IMR-90 (cell line): ENCODE results near the gene POM121L2. TPM values are rescaled to one million over a fixed set of nuclear protein-coding genes. Genes with fewer than 3 reads are reported as not detected.

ENCODE experiments used
- ATAC-seq: fragments of 200-7000 bp; cut with Tn5 transposase; 2 replicates; pipeline ENCODE4 v1.9.1; 2020; ENCODE audit warnings: low read depth, mild to moderate bottlenecking, moderate library complexity
- BruUV-seq: library from RNA; stranded (reverse); fragments of 400-500 nt; replicated peaks from 2 replicates; lab custom pipeline; 2021; lab: Mats Ljungman, UMichigan
- CTCF ChIA-PET: fragments of 300-600 bp; formaldehyde crosslinking; extraction: SDS; loops from one replicate; lab custom pipeline; 2021; ENCODE audit warnings: antibody characterized with exemption; lab: Yijun Ruan, JAX
- POLR2A ChIA-PET: fragments of 300-600 bp; sonication (Branson Sonifier 250); formaldehyde crosslinking; loops from one replicate; lab custom pipeline; 2022; ENCODE audit warnings: antibody characterized with exemption; ENCODE audit not compliant: unreplicated experiment; lab: Charles Lee
- DNase-seq: peaks from one replicate; pipeline ENCODE4 v3.0.0; 2013
- H2AFZ ChIP-seq: replicated peaks from 2 replicates; pipeline ENCODE3; 2013; ENCODE audit warnings: low read length, mild to moderate bottlenecking; ENCODE audit not compliant: poor library complexity
- H2AK5ac ChIP-seq: 2 replicates; pipeline ENCODE4 v1.6.1; 2013; ENCODE audit warnings: low read depth, low read length, inconsistent platforms
- H2AK9ac ChIP-seq: replicated peaks from 2 replicates; pipeline ENCODE3; 2013; ENCODE audit warnings: mild to moderate bottlenecking, low read depth, low read length, moderate library complexity; ENCODE audit not compliant: poor library complexity
- H2BK120ac ChIP-seq: 2 replicates; pipeline ENCODE4 v1.6.1; 2013; ENCODE audit warnings: low read depth, low read length, inconsistent platforms
- H2BK15ac ChIP-seq: 3 replicates; pipeline ENCODE4 v1.6.1; 2013; ENCODE audit warnings: low read depth, low read length, inconsistent platforms
- H2BK20ac ChIP-seq: 2 replicates; pipeline ENCODE4 v1.6.1; 2013; ENCODE audit warnings: low read depth, mild to moderate bottlenecking, inconsistent platforms, low read length, moderate library complexity
- H2BK5ac ChIP-seq: 2 replicates; pipeline ENCODE4 v1.6.1; 2013; ENCODE audit warnings: mild to moderate bottlenecking, low read depth, low read length, inconsistent platforms; ENCODE audit not compliant: poor library complexity, severe bottlenecking
- H3K14ac ChIP-seq: replicated peaks from 2 replicates; pipeline ENCODE4 v1.6.1; 2013; ENCODE audit warnings: low read depth, low read length, inconsistent platforms
- H3K18ac ChIP-seq: 2 replicates; pipeline ENCODE4 v1.6.1; 2013; ENCODE audit warnings: low read depth, low read length, control low read depth
- H3K23ac ChIP-seq: 2 replicates; pipeline ENCODE4 v1.6.1; 2013; ENCODE audit warnings: low read depth, low read length, inconsistent platforms
- H3K27ac ChIP-seq: 2 replicates; pipeline ENCODE4 v1.5.1; 2013; ENCODE audit warnings: mild to moderate bottlenecking, control low read depth, low read length; ENCODE audit not compliant: insufficient read depth
- H3K27me3 ChIP-seq: 2 replicates; pipeline ENCODE4 v1.6.1; 2013; ENCODE audit warnings: low read length; ENCODE audit not compliant: control insufficient read depth, insufficient read depth
- H3K36me3 ChIP-seq: 2 replicates; pipeline ENCODE4 v1.6.1; 2013; ENCODE audit warnings: low read length, mixed read lengths; ENCODE audit not compliant: control insufficient read depth, insufficient read depth
- H3K4ac ChIP-seq: 2 replicates; pipeline ENCODE4 v1.6.1; 2013; ENCODE audit warnings: low read depth, low read length, inconsistent platforms
- H3K4me1 ChIP-seq: 2 replicates; pipeline ENCODE4 v1.6.1; 2013; ENCODE audit warnings: low read length, mixed read lengths; ENCODE audit not compliant: control insufficient read depth, insufficient read depth
- H3K4me2 ChIP-seq: 2 replicates; pipeline ENCODE4 v1.6.1; 2013; ENCODE audit warnings: low read depth, mild to moderate bottlenecking, control low read depth, low read length, moderate library complexity
- H3K4me3 ChIP-seq: 2 replicates; pipeline ENCODE4 v1.5.1; 2013; ENCODE audit warnings: low read depth, mild to moderate bottlenecking, control low read depth, low read length, moderate library complexity; ENCODE audit not compliant: insufficient read depth
- H3K56ac ChIP-seq: 2 replicates; pipeline ENCODE4 v1.6.1; 2013; ENCODE audit warnings: low read length, inconsistent platforms; ENCODE audit not compliant: insufficient read depth; ENCODE audit errors: extremely low read depth
- H3K79me1 ChIP-seq, 2 experiments: 2 replicates each; pipeline ENCODE4 v1.6.1; 2013; ENCODE audit warnings: low read length in 2 of 2, inconsistent platforms in 1 of 2, low read depth in 1 of 2
- H3K9ac ChIP-seq: 2 replicates; pipeline ENCODE4 v1.6.1; 2013; ENCODE audit warnings: low read depth, low read length, control low read depth
- H3K9me1 ChIP-seq: 2 replicates; pipeline ENCODE4 v1.6.1; 2013; ENCODE audit warnings: low read length, inconsistent platforms; ENCODE audit not compliant: insufficient read depth
- H3K9me3 ChIP-seq: 2 replicates; pipeline ENCODE4 v1.6.1; 2013; ENCODE audit warnings: low read length; ENCODE audit not compliant: control insufficient read depth, insufficient read depth
- H4K20me1 ChIP-seq: 2 replicates; pipeline ENCODE4 v1.6.1; 2013; ENCODE audit warnings: low read length, inconsistent platforms; ENCODE audit not compliant: insufficient read depth
- H4K5ac ChIP-seq: 2 replicates; pipeline ENCODE4 v1.6.1; 2013; ENCODE audit warnings: mild to moderate bottlenecking, low read depth, low read length, control low read depth
- H4K8ac ChIP-seq, 2 experiments: 2 replicates each; pipeline ENCODE4 v1.6.1; 2013; ENCODE audit warnings: low read depth in 2 of 2, low read length in 2 of 2, control low read depth in 1 of 2, inconsistent platforms in 1 of 2
- H4K91ac ChIP-seq: 2 replicates; pipeline ENCODE4 v1.6.1; 2013; ENCODE audit warnings: low read depth, low read length, inconsistent platforms; ENCODE audit not compliant: insufficient read depth
- BHLHE40 ChIP-seq: fragments of 150-350 bp; IDR thresholded peaks from 2 replicates; pipeline ENCODE4 v1.6.1; 2016; ENCODE audit warnings: mild to moderate bottlenecking, low read depth, low read length
- CEBPB ChIP-seq: IDR thresholded peaks from 2 replicates; pipeline ENCODE4 v1.6.1; 2012; ENCODE audit warnings: low read depth, low read length, improper control_type of control experiment
- CHD1 ChIP-seq: IDR thresholded peaks from 2 replicates; pipeline ENCODE4 v1.6.1; 2012; ENCODE audit warnings: low read depth, low read length, improper control_type of control experiment
- FOS ChIP-seq: fragments of 150-350 bp; IDR thresholded peaks from 2 replicates; pipeline ENCODE4 v1.6.1; 2016; ENCODE audit warnings: low read depth, low read length
- MAFK ChIP-seq: IDR thresholded peaks from 2 replicates; pipeline ENCODE4 v1.6.1; 2012; ENCODE audit warnings: low read depth, low read length, improper control_type of control experiment
- MAZ ChIP-seq: IDR thresholded peaks from 2 replicates; pipeline ENCODE4 v1.6.1; 2012; ENCODE audit warnings: low read depth, mild to moderate bottlenecking, low read length, improper control_type of control experiment, moderate library complexity, borderline replicate concordance
- MXI1 ChIP-seq: IDR thresholded peaks from 2 replicates; pipeline ENCODE4 v1.6.1; 2012; ENCODE audit warnings: low read depth, mild to moderate bottlenecking, low read length, moderate library complexity, borderline replicate concordance
- NFE2L2 ChIP-seq: fragments of 150-350 bp; IDR thresholded peaks from 2 replicates; pipeline ENCODE4 v1.6.1; 2016; ENCODE audit warnings: low read depth, mild to moderate bottlenecking, low read length
- POLR2A ChIP-seq: IDR thresholded peaks from 2 replicates; pipeline ENCODE4 v1.6.1; 2012; ENCODE audit warnings: mild to moderate bottlenecking, low read depth, low read length
- RAD21 ChIP-seq: IDR thresholded peaks from 2 replicates; pipeline ENCODE4 v1.6.1; 2012; ENCODE audit warnings: low read length, improper control_type of control experiment
- RCOR1 ChIP-seq: IDR thresholded peaks from 2 replicates; pipeline ENCODE4 v1.6.1; 2012; ENCODE audit warnings: mild to moderate bottlenecking, low read length, improper control_type of control experiment; ENCODE audit not compliant: insufficient replicate concordance
- RFX5 ChIP-seq: IDR thresholded peaks from 2 replicates; pipeline ENCODE4 v1.8.0; 2012; ENCODE audit warnings: low read depth, mild to moderate bottlenecking, low read length, moderate library complexity
- SMC3 ChIP-seq: fragments of 150-350 bp; IDR thresholded peaks from 2 replicates; pipeline ENCODE4 v1.6.1; 2016; ENCODE audit warnings: low read depth, mild to moderate bottlenecking, antibody characterized with exemption, low read length, moderate library complexity
- WGBS, 2 experiments: methylation state at CpG; one replicate each; pipeline versions ENCODE4 v1.1.5 to v1.1.7; 2013; ENCODE audit warnings: missing lambda C conversion rate in 2 of 2; ENCODE audit not compliant: insufficient read length in 1 of 2; ENCODE audit errors: extremely low coverage in 2 of 2; 5-methylcytosine and 5-hydroxymethylcytosine counted together
- dilution Hi-C: fragments of 300-500 bp; cut with HindIII; formaldehyde crosslinking; loops from one replicate; pipeline ENCODE4 v1.14.3; 2018; ENCODE audit warnings: low sequenced_read_pairs; ENCODE audit not compliant: unreplicated experiment
- in situ Hi-C: fragments of 300-500 bp; cut with MboI; formaldehyde crosslinking; loops from 3 replicates; pipeline ENCODE4 v1.14.3; 2019; ENCODE audit warnings: low sequenced_read_pairs, inconsistent platforms, mixed read lengths
- intact Hi-C: fragments of 100-400 bp; cut with micrococcal nuclease; formaldehyde crosslinking; loops from 2 replicates; pipeline ENCODE4 v1.10.0; 2022
- polyA plus RNA-seq, 3 experiments: library from polyadenylated mRNA; depleted of rRNA; stranded (reverse); fragments of >200 nt; gene quantifications; 2 replicates each; pipeline ENCODE4 v1.2.3, GENCODE V29; 2012; ENCODE audit warnings: low replicate concordance in 1 of 3
- total RNA-seq: library from RNA; depleted of rRNA; stranded (reverse); fragments of >200 nt; gene quantifications from 2 replicates; pipeline ENCODE4 v1.2.3, GENCODE V29; 2012
- TF ChIP-seq, protein P1 (sequence below): fragments of 150-350 bp; IDR thresholded peaks from 2 replicates; pipeline ENCODE4 v1.6.1; 2017; ENCODE audit warnings: mild to moderate bottlenecking, antibody characterized with exemption, low read length, low read depth
- TF ChIP-seq, protein P2 (sequence below): fragments of 150-350 bp; IDR thresholded peaks from 2 replicates; pipeline ENCODE4 v1.6.1; 2016; ENCODE audit warnings: low read depth, mild to moderate bottlenecking, low read length, moderate library complexity, borderline replicate concordance
- TF ChIP-seq, protein P3 (sequence below): conservative IDR thresholded peaks from 2 replicates; pipeline ENCODE4 v1.5.1; 2012; ENCODE audit warnings: mild to moderate bottlenecking, low read depth, low read length, improper control_type of control experiment

The POM121L2 gene
- total and polyA plus RNA-seq, 2 of the 4 experiments (the other 2 are of a cell fraction), result not detected

DNA sequence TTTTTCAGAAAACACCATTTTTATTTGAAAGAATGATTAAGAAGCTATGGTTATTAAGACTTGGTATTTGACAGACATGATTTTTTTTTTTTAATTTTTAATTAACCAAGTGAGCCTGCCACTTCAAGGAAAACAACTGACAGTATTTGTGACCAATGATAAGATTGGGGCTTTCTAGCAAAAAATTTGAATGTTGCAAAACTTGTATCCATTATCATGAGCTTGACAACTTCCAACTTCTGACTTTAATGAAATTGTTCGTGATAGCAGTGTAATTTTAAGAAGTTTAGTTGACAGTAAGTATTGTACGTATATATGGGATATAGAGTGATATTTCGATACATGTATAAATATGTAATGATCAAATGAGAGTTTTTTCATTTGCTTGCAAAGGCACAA lies 21.6 kb upstream of the POM121L2 start:
- in situ Hi-C loops (no loop called here), intact Hi-C loops (no loop called here), dilution Hi-C loops (no loop called here)
- 100% methylated on average over 2 of the region's 3 CpGs; no CpG with 5 or more reads in 1 of the 2 experiments for WGBS, 2 experiments
- Histone ChIP-seq H2AK9ac (no peak overlapping the region), H2BK20ac (no peak overlapping the region), H2BK15ac (no peak overlapping the region), H2BK5ac (no peak overlapping the region), H3K4me1 (no peaks in the 10 kb centered on the region), H3K4me2 (0 out of 2 replicates have a peak overlapping the region, but pooled peaks have one; percentile 98), H2BK120ac (no peak overlapping the region), H2AK5ac (no peak overlapping the region), H3K56ac (no peak overlapping the region), H3K9me3 (no peaks in the 10 kb centered on the region), H3K4ac (no peak overlapping the region), H4K20me1 (no peaks in the 10 kb centered on the region), H3K9ac (no peak overlapping the region), H3K36me3 (no peaks in the 10 kb centered on the region), H3K18ac (no peak overlapping the region), H4K5ac (no peak overlapping the region), H3K27me3 (no peaks in the 10 kb centered on the region), H3K9me1 (no peaks in the 10 kb centered on the region), H3K79me1 (no peaks in the 10 kb centered on the region), H3K4me3 (no peak overlapping the region; the same call in 1 of the 2 replicates), H4K8ac (no peak overlapping the region), H3K23ac (no peak overlapping the region), H2AFZ (no peak overlapping the region), H3K27ac (no peak overlapping the region), H3K14ac (no peak overlapping the region), H4K91ac (no peak overlapping the region)
- DNase-seq (no peak), ATAC-seq (no peak)
- ChIA-PET CTCF (interaction anchor here (0.7 kb wide), 1 partner anchor 33 kb away, joined by 3 read pairs; no protein-coding TSS in a partner anchor), POLR2A (no interaction called here)
- TF ChIP-seq RFX5 (no peak), CEBPB (no peak), RAD21 (no peak), NFE2L2 (no peak), FOS (no peak), POLR2A (no peak), SMC3 (no peak), MAZ (no peak), MXI1 (no peak), BHLHE40 (no peak), MAFK (no peak), CHD1 (no peak), RCOR1 (no peak)
- TF ChIP-seq, protein P1, sequence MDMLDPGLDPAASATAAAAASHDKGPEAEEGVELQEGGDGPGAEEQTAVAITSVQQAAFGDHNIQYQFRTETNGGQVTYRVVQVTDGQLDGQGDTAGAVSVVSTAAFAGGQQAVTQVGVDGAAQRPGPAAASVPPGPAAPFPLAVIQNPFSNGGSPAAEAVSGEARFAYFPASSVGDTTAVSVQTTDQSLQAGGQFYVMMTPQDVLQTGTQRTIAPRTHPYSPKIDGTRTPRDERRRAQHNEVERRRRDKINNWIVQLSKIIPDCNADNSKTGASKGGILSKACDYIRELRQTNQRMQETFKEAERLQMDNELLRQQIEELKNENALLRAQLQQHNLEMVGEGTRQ, result no peak
- TF ChIP-seq, protein P2, sequence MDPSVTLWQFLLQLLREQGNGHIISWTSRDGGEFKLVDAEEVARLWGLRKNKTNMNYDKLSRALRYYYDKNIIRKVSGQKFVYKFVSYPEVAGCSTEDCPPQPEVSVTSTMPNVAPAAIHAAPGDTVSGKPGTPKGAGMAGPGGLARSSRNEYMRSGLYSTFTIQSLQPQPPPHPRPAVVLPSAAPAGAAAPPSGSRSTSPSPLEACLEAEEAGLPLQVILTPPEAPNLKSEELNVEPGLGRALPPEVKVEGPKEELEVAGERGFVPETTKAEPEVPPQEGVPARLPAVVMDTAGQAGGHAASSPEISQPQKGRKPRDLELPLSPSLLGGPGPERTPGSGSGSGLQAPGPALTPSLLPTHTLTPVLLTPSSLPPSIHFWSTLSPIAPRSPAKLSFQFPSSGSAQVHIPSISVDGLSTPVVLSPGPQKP, result no peak
- TF ChIP-seq, protein P3, sequence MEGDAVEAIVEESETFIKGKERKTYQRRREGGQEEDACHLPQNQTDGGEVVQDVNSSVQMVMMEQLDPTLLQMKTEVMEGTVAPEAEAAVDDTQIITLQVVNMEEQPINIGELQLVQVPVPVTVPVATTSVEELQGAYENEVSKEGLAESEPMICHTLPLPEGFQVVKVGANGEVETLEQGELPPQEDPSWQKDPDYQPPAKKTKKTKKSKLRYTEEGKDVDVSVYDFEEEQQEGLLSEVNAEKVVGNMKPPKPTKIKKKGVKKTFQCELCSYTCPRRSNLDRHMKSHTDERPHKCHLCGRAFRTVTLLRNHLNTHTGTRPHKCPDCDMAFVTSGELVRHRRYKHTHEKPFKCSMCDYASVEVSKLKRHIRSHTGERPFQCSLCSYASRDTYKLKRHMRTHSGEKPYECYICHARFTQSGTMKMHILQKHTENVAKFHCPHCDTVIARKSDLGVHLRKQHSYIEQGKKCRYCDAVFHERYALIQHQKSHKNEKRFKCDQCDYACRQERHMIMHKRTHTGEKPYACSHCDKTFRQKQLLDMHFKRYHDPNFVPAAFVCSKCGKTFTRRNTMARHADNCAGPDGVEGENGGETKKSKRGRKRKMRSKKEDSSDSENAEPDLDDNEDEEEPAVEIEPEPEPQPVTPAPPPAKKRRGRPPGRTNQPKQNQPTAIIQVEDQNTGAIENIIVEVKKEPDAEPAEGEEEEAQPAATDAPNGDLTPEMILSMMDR, result no peak
- no TSS peak for BruUV-seq
